ENCODE measurements around the gene CES3. TPM values are rescaled to one million over a fixed set of nuclear protein-coding genes. Genes with fewer than 3 reads are reported as not detected.

The CES3 gene
- polyA plus RNA-seq, 1 donor from 2014 or later, result 1.8 TPM

GRCh38 chr16:66947302-66948065, 13.6 kb upstream of the CES3 start:
- Histone ChIP-seq H2AFZ (ENCODE audit: low read depth, low read length) (no peak overlapping the region), H3K4me3 (ENCODE audit: low read length) (no peak overlapping the region), H3K27me3 (ENCODE audit: insufficient read depth, low read depth, low read length) (peaks cover 36% of the 10 kb centered on the region), H3K36me3 (ENCODE audit: insufficient read depth, low read length) (no peaks in the 10 kb centered on the region), H3K9me2 (ENCODE audit: insufficient read depth, low read length) (no peaks in the 10 kb centered on the region), H3K4me2 (ENCODE audit: low read length) (no peak overlapping the region), H3K79me2 (replicated peaks; ENCODE audit: insufficient read depth, low read length) (no peaks in the 10 kb centered on the region), H3K27ac (ENCODE audit: low read length) (no peak overlapping the region), H3K9me3 (ENCODE audit: low read length) (no peaks in the 10 kb centered on the region), H4K20me1 (ENCODE audit: insufficient read depth) (no peaks in the 10 kb centered on the region), H3F3A (ENCODE audit: insufficient read depth, low read length, poor library complexity, severe bottlenecking) (no peaks in the 10 kb centered on the region), H3K9ac (ENCODE audit: low read length) (no peak overlapping the region)
- TF ChIP-seq REST (IDR thresholded peaks at IDR 0.05; ENCODE audit: borderline replicate concordance) (no peak), SMC3 (conservative IDR thresholded peaks at IDR 0.05; ENCODE audit: poor library complexity) (peak; percentile 79), CTCF (IDR thresholded peaks at IDR 0.05; ENCODE audit: poor library complexity, severe bottlenecking) (peak; percentile 90), POLR2AphosphoS5 (IDR thresholded peaks at IDR 0.05) (no peak), TAF1 (IDR thresholded peaks at IDR 0.05; ENCODE audit: low read depth) (no peak), EP300 (conservative IDR thresholded peaks at IDR 0.05; ENCODE audit: poor library complexity, severe bottlenecking) (no peak), RAD21 (conservative IDR thresholded peaks at IDR 0.05) (peak; percentile 73), EZH2 (IDR thresholded peaks at IDR 0.05; ENCODE audit: borderline replicate concordance, insufficient read depth, low read length, poor library complexity, severe bottlenecking) (no peak)

- Histone ChIP-seq H3K36me3 (ENCODE audit: insufficient read depth, low read length) (no peaks in the 10 kb centered on the region), H3K9me2 (ENCODE audit: insufficient read depth, low read length) (no peaks in the 10 kb centered on the region), H3K27ac (ENCODE audit: low read length) (no peak overlapping the region), H3K4me2 (ENCODE audit: low read length) (no peak overlapping the region), H3K9ac (ENCODE audit: low read length) (no peak overlapping the region), H4K20me1 (ENCODE audit: insufficient read depth) (no peaks in the 10 kb centered on the region), H2AFZ (ENCODE audit: low read depth, low read length) (no peak overlapping the region), H3F3A (ENCODE audit: insufficient read depth, low read length, poor library complexity, severe bottlenecking) (no peaks in the 10 kb centered on the region), H3K27me3 (ENCODE audit: insufficient read depth, low read depth, low read length) (peaks cover 36% of the 10 kb centered on the region), H3K4me3 (ENCODE audit: low read length) (no peak overlapping the region), H3K9me3 (ENCODE audit: low read length) (no peaks in the 10 kb centered on the region), H3K79me2 (replicated peaks; ENCODE audit: insufficient read depth, low read length) (no peaks in the 10 kb centered on the region)
- TF ChIP-seq CTCF (IDR thresholded peaks at IDR 0.05; ENCODE audit: poor library complexity, severe bottlenecking), result no peak
- no peak for TF ChIP-seq MXI1 (conservative IDR thresholded peaks at IDR 0.05; ENCODE audit: poor library complexity, severe bottlenecking)
Observed at GRCh38 chr16:66948134-66948836, 12.8 kb upstream of the CES3 start.
